Stimulated activated CD4-positive, alpha-beta T cell treated with anti-CD3 and anti-CD28 coated beads, Interleukin-12 subunit alpha, Interleukin-12 subunit beta, amount 100 ng/mL, for 24 hours (primary cell): ENCODE data around the gene B4GALNT4.
"Not testable (repeated sequence)": the region's sequence is repeated elsewhere in the genome, so short reads cannot be mapped to it uniquely, and the experiment has no call there.

Experiments
- DNase-seq, 2 experiments: peaks; one replicate each; pipeline ENCODE4 v3.0.0-alpha.2; 2020; ENCODE audit warnings: low read depth in 2 of 2

The B4GALNT4 gene, protein sequence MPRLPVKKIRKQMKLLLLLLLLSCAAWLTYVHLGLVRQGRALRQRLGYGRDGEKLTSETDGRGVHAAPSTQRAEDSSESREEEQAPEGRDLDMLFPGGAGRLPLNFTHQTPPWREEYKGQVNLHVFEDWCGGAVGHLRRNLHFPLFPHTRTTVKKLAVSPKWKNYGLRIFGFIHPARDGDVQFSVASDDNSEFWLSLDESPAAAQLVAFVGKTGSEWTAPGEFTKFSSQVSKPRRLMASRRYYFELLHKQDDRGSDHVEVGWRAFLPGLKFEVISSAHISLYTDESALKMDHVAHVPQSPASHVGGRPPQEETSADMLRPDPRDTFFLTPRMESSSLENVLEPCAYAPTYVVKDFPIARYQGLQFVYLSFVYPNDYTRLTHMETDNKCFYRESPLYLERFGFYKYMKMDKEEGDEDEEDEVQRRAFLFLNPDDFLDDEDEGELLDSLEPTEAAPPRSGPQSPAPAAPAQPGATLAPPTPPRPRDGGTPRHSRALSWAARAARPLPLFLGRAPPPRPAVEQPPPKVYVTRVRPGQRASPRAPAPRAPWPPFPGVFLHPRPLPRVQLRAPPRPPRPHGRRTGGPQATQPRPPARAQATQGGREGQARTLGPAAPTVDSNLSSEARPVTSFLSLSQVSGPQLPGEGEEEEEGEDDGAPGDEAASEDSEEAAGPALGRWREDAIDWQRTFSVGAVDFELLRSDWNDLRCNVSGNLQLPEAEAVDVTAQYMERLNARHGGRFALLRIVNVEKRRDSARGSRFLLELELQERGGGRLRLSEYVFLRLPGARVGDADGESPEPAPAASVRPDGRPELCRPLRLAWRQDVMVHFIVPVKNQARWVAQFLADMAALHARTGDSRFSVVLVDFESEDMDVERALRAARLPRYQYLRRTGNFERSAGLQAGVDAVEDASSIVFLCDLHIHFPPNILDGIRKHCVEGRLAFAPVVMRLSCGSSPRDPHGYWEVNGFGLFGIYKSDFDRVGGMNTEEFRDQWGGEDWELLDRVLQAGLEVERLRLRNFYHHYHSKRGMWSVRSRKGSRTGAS

DNA sequence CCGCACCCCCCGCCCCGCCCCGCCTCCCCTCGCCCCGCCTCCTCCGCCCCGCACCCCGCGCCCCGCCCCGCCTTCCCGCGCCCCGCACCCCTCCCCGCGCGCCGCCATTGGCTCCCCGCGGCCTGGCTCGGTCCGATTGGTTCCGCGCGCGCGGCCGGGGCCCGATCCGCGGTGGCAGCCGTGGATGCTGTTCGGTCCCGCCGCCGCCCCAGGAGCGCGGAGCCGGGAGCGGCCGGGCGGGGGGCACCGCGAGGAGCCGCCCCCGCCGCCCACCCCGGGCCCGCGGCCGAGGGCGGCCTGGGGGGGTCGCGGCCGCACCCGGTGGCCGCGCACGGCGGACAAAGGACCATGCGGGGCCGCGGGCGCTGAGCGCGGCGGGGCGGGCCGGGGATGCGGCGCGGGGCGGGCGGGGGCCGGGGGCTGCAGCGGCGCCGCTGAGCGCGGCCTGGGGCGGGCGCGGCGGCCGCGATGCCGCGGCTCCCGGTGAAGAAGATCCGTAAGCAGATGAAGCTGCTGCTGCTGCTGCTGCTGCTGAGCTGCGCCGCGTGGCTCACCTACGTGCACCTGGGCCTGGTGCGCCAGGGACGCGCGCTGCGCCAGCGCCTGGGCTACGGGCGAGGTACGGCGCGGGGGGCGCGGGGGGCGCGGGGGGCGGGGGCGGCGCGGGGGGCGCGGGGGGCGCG lies at the start of gene B4GALNT4:
TSS of gene B4GALNT4 (plus strand) at position 164 of the 683 bp plus-strand sequence. CDS start at position 469, 305 bp downstream.
- peak in 1 of 2 experiments; percentile 20 for DNase-seq

DNA sequence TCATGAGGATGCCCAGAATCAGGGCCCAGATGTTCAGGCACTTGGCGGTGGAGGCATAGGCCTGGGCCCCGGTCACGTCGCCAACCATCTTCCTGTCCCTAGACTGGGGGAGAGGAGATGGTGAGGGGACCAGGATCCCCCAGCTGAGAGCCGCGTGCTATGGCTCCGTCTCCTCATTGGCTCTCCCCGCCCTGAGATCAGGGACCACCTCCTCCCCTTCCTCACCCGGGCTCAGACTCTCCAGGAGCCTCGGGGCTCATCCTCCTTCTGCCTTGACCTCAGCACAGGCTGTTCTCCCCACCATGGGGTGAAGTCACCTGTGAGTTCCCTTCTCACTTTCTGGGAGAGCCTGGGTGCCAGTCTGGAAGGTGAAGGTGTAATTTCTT lies 49.4 kb upstream of the B4GALNT4 start:
- DNase-seq, result not testable (repeated sequence)

DNA sequence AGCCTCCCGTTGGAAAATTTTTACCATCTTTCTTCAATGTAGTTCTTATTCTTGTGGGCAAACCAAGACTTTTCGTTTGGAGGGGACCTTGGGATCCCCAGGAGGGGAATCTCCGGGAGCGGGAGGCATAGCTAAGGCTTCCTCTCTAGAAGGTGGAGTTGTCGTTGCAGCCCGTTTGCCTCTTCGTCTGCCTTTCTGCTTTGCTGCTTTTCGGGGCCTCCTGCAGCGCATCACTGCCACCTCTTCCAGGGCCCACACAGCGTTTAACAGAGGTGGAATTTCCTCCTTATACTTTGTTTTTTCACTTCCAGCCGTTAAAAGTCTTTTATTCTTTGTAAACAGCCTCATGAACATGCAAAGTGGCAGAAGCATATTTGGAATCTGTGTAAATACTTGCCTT lies 45.1 kb upstream of the B4GALNT4 start:
- DNase-seq, result no peak

DNA sequence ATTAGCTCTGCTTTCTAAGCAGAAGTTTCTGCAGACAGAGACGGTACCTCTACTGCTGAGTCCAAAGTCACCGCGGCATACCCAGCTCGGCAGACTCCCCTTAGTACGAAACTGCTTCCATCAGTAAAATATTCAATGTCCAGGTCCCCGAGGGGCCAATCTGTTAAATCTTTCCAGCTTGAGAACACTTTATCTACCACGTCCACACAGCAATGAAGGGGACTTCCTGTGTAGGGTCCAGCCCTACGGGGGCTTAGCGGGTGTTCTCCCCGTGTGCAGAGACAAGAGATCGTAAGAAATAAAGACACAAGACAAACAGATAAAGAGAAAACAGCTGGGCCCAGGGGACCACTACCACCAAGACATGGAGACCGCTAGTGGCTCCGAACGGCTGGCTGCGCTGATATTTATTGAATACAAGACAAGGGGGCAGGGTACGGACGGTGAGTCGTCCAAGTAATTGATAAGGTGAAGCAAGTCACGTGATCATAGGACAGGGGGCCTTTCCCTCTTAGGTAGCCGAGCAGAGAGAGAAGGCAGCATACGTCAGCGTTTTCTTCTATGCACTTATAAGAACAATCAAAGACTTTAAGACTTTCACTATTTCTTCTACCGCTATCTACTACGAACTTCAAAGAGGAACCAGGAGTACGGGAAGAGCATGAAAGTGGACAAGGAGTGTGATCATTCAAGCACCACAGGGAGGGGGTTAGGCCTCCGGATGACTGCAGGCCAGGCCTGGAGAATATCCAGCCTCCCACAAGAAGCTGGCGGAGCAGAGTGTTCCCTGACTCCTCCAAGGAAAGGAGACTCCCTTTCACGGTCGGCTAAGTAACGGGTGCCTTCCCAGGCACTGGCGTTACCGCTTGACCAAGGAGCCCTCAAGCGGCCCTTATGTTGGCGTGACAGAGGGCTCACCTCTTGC lies 44.4 kb upstream of the B4GALNT4 start:
- not testable (repeated sequence) for DNase-seq

DNA sequence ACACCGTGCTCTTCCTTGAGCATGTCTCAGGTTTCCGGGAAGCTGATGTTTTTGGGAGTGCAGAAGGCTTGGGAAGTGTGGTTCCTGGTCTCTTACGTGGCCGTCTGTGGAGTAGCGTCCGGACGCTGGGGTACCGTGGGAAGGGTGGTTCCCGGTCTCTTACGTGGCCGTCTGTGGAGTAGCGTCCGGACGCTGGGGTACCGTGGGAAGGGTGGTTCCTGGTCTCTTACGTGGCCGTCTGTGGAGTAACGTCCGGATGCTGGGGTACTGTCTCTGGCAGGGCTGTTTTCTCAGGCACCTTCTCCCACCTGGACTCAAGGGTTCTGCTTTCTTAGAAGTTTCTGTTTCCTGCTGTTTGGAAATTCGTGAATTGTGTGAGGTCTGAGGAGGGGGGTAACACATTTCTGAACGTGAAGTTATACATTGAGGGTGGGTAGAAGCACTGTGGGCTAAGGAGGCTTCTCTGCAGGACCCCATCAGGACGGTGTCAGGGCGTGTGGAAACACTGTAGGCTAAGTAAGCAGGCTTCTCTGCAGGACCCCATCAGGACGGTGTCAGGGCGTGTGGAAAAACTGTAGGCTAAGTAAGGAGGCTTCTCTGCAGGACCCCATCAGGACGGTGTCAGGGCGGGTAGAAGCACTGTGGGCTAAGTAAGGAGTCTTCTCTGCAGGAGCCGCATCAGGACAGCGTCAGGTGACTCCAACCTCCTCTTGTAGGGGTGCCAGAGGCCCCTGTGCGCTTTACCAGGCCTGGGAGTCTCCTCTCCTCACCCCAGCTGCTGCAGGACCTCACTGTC lies 43.3 kb upstream of the B4GALNT4 start:
- DNase-seq, result no peak

DNA sequence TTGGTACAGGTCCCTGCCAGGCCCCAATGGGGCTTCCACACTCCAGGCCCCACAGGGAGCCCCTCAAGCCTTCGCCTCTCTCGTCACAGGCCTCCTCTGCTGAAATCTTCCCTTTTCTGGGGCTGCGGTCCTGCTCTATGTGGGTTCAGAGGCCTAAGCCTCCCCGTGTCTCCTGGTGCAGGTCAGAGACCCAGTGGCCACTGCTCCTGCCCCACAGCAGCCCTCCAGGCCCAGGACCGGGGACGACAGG lies 42.8 kb upstream of the B4GALNT4 start:
- no peak for DNase-seq

DNA sequence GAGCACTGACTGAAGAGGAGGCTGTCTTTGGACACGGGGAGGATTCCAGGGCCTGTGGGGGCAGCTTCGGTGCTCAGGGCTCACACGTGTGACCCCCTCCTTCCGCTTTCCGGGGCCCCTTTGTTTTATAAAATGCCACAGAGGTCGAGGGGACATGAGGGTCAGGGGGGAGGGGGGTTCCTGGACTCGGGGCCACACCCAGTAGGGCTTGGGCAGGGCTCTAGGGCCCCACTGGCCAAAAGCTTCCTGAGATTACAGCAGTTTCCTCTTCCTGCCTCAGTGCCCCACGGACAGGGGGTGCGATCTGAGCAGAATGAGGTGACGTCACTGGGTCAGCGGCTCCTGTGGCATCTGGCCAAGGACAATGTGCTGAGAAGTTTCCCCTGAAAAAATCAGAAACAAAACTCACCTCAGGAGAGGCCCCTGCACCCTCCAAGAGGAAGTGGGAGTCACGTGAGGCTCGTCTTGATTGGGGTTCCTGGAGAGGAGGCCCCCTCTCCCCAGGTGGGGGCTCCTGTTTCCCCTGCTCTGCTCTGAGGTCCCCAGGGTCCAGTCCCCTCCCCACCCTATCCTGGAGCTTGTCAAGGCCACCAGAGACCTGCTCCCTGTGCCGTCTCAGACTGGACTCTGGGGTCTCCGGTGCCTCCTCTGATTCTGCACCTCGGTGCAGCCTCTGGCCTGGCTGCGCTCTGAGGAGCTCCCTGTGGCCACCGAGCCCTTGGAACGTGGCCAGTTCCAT lies 42.3 kb upstream of the B4GALNT4 start:
- DNase-seq, result peak in 1 of 2 experiments; percentile 65

DNA sequence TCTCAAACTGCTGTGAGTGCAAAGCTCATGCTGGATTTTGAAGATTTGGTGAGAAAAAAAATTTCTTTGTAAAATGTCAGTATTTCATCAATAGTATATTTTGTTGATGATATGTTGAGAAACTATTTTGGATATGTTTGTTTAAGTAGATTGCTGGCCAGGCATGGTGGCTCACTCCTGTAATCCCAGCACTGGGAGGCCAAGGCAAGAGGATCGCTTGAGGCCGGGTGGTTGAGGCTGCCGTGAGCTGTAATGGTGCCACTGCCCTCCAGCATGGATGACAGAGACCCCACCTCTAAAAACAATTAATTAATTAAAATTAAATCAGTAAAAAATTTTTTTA lies 41.7 kb upstream of the B4GALNT4 start:
- DNase-seq, result no peak

DNA sequence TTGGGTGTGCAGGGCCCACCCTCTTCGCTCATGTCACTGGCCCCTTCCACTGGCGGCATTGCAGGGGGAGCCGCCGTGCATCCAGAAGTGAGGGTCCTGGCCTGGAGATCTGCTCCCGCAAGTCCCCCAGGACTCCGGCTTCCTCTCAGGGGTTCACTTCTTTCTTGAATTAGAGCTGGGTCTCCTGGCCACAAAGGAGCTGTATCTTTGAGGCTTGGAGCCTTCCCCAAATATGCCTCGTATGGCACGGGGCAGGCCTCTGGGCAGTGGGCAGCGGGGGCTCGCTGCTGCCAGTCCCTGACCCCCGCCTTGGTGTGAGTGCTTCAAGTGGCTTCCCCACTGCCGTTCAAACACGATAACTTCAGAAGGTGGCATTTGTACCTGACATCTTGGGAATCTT lies 41.3 kb upstream of the B4GALNT4 start:
- DNase-seq, result no peak

DNA sequence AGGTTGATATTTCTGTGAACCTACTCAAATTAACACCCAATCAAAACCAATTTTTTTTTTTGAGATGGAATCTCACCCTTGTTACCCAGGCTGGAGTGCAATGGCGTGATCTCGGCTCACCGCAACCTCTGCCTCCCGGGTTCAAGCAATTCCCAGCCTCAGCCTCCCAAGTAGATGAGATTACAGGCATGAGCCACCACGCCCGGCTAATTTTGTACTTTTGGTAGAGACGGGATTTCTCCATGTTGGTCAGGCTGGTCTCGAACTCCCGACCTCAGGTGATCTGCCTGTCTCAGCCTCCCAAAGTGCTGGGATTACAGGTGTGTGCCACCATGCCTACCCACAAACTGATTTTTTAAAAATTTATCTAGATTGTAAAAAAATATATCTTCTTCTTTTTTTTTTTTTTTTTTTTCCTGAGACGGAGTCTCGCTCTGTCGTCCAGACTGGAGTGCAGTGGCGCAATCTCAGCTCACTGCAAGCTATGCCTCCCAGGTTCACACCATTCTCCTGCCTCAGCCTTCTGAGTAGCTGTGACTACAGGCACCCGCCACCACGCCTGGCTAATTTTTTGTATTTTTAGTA lies 40.7 kb upstream of the B4GALNT4 start:
- not testable (repeated sequence) for DNase-seq

DNA sequence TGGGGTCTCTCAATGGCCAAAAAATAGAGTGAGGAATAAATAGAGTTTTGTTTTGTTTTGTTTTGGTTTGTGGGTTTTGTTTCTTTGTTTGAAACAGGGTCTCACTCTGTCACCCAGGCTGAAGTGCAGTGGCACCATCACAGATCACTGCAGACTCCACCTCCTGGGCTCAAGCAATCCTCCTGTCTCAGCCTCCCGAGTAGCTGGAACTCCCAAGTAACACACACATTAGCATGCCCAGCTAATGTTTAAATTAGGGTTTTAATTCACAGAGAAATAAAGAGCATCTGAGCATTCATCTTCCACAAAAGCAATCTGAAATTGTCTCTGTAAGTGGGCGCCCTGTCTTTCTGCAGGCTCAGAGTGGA lies 39.4 kb upstream of the B4GALNT4 start:
- DNase-seq, result no peak

DNA sequence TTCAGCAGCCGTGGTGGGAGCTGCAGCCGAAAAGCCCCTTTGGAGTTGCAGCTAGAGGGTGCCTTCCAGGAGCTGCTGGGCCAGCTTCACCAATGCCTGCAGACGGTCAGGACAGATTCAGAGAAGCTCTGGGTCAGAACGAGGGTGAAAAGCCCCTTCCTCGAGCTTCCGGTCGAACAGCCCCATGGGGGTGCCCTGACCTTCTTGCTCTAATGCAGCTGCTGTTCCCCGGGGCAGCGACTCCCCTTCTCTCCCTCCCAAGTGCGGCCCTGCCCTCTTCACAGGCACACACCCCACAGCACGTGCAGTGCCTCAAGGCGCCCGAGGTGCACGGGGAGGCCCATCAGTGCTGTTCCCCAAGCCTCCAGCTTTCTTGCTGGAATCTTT lies 39.0 kb upstream of the B4GALNT4 start:
- no peak for DNase-seq

DNA sequence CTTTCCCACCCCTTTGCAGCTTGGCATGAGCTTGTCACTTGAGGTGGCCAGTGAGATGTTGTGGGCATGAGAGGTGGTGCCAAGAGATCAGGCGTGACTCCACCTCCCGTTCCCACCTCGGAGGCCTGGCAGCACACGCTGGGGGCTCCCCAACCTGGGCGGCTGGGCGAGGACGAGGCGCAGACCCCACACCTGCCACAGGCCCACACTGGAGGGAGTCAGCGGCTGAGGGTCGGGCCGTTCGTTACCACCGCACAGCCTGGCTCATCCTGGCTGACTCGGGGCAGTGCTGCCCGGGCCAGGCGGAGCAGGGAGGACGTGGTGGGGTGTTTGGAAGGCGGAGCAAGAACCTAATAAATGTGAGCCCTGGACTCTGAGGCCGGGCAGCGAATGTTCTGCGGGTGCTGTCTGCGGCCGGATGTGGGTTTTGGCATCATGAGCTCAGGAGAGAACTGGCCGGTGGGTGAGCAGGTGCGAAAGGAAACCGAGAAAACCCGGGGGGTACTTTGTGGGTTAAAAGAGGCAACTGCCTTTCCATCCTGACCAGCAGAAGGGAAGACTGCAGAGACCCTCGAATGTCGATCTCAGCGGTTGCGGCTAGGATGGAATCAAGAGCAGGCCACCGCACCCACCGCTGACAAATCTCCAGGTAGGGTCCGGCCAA lies 38.5 kb upstream of the B4GALNT4 start:
- peak in 1 of 2 experiments; percentile 21 for DNase-seq

DNA sequence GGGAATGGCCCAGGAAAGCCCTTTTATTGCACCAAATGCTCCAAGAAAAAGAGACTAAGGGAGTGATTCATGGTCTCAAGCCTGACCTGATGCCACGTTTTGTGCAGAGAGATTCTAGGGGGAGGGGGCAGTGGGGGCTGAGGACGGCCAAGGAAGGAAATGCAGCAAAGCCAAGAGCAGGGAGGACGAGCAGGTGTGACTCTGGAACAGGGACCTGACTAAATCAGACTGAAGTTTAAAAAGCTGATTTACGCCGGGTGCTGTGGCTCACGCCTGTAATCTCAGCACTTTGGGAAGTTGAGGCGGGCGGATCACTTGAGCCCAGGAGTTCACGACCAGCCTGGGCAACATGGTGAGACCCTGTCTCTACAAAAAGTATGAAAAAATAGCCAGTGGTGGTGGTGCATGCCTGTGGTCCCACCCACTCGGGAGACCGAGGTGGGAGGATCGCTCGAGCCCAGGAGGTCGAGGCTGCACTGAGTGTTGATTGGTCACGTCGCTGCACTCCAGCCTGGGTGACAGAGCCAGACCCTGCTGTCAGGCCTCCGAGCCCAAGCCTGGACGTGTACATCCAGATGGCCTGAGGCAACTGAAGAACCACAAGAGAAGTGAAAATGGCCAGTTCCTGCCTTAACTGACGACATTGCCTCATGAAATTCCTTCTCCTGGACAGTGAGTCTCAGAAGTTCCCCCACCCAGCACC lies 37.8 kb upstream of the B4GALNT4 start:
- DNase-seq, result no peak

DNA sequence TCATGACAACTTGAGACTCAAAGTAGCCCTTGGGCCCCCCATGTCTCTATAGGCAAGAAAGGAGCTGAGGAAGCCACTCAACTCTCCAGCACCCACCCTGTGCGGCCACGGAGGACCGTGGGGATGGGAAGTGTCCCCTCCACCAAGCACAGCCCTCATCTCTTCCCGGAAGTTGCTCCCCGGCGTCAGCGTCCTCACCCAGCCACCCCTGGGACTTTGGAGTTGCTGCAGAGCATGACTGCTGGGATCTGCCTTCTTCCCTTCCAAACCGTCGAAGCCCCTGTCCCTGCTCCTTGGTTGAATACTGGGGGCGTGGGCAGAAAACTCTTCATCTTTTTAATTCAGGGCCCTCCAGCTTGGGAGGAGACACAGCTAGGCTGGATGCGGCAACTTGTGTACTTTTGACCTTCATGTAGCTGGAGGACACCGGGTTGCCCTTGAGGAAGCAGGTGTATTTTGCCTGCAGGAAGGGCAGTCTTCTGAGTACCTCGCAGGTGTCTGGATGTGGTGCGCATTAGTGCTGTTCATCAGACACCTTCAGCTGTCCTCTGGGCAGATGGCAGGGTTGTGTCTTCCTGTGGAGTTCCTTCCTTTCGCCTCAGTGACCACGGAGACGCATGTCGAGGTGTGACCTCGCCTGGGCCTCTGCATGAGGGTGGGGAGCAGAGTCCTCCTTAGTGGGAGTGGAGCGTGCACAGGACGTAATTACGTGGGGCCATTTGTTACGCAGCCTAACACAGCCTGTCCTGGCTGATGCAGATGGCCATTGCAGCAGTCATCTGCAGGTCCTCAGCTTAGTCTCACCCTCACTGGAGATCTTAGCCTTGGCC lies 36.4 kb upstream of the B4GALNT4 start:
- no peak for DNase-seq

DNA sequence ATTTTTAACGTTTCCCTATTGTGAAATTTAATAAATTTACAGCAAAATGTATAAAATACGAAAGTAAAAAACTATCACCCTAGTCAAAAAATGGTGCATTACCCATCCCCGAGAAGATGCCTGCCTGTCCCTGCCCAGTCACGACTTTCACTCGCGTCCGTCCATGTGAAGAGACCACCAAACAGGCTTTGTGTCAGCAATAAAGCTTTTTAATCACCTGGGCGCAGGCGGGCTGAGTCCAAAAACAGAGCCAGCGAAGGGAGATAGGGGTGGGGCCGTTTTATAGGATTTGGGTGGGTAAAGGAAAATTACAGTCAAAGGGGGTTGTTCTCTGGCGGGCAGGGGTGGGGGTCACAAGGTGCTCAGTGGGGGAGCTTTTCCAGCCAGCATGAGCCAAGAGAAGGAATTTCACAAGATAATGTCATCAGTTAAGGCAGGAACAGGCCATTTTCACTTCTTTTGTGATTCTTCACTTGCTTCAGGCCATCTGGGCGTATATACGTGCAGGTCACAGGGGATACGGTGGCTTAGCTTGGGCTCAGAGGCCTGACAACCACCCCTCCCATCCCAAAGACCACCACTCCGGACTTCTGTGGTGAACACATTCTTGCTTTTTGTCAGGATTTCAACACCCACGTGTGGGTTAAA lies 35.6 kb upstream of the B4GALNT4 start:
- not testable (repeated sequence) for DNase-seq
